Activated T-cell treated with anti-CD3 and anti-CD28 coated beads, Interleukin-2, amount 50 U/mL, for 24 hours (primary cell): ENCODE measurements around the gene PKP2.
A peak's percentile ranks its signal among the peaks of the same experiment; 100 is the strongest.

Source experiments
- DNase-seq: peaks from one replicate; pipeline ENCODE4 v3.0.0-alpha.2; 2020
- H3K27ac Mint-ChIP-seq: 2 replicates; pipeline ENCODE4 v1.8.0; 2020; ENCODE audit warnings: mild to moderate bottlenecking, mixed read lengths
- H3K27me3 Mint-ChIP-seq: 2 replicates; pipeline ENCODE4 v1.8.0; 2020; ENCODE audit warnings: mixed read lengths
- H3K36me3 Mint-ChIP-seq: 2 replicates; pipeline ENCODE4 v1.8.0; 2020; ENCODE audit warnings: low read depth, mixed read lengths
- H3K4me1 Mint-ChIP-seq: 2 replicates; pipeline ENCODE4 v1.8.0; 2020; ENCODE audit warnings: low read depth, mixed read lengths
- H3K4me3 Mint-ChIP-seq: 2 replicates; pipeline ENCODE4 v1.8.0; 2020; ENCODE audit warnings: mild to moderate bottlenecking, moderate library complexity, mixed read lengths
- H3K9me3 Mint-ChIP-seq: 2 replicates; pipeline ENCODE4 v1.8.0; 2020; ENCODE audit warnings: mixed read lengths

Gene PKP2

GRCh38 chr12:32896432-32897280, at the start of gene PKP2:
Gene PKP2, minus strand, starts transcription at chr12:32896777. Its CDS starts 46 bp downstream, at chr12:32896731.
- peak; percentile 59 for DNase-seq
- Mint-ChIP-seq H3K4me3 (peak within 1 kb of the TSS; percentile 73), H3K4me1 (peaks cover 19% of the 10 kb centered on the region), H3K9me3 (no peaks in the 10 kb centered on the region), H3K27ac (no peak within 1 kb of the TSS), H3K36me3 (no peaks in the 10 kb centered on the region), H3K27me3 (peaks cover 58% of the 10 kb centered on the region)

- no peaks in the 10 kb centered on the region for H3K36me3 Mint-ChIP-seq
- no peaks in the 10 kb centered on the region for H3K9me3 Mint-ChIP-seq
- DNase-seq = no peak
- H3K27ac Mint-ChIP-seq = no peak overlapping the region
- H3K27me3 Mint-ChIP-seq = no peaks in the 10 kb centered on the region
- H3K4me3 Mint-ChIP-seq = no peak overlapping the region
- H3K4me1 Mint-ChIP-seq = no peaks in the 10 kb centered on the region
These were observed 47.6 kb upstream of the PKP2 start for GRCh38 chr12:32944195-32944594.

GRCh38 chr12:32939801-32940200, 43.2 kb upstream of the PKP2 start:
- no peak for DNase-seq
- H3K4me1 Mint-ChIP-seq = no peaks in the 10 kb centered on the region
- no peak overlapping the region for H3K4me3 Mint-ChIP-seq
- H3K27me3 Mint-ChIP-seq = peaks cover 3% of the 10 kb centered on the region
- H3K27ac Mint-ChIP-seq = no peak overlapping the region
- H3K36me3 Mint-ChIP-seq = no peaks in the 10 kb centered on the region
- no peaks in the 10 kb centered on the region for H3K9me3 Mint-ChIP-seq

- H3K4me1 Mint-ChIP-seq = no peaks in the 10 kb centered on the region
- no peaks in the 10 kb centered on the region for H3K27me3 Mint-ChIP-seq
- no peaks in the 10 kb centered on the region for H3K9me3 Mint-ChIP-seq
- H3K4me3 Mint-ChIP-seq = no peak overlapping the region
- no peak for DNase-seq
- no peak overlapping the region for H3K27ac Mint-ChIP-seq
- no peaks in the 10 kb centered on the region for H3K36me3 Mint-ChIP-seq
These were observed 30.4 kb upstream of the PKP2 start for GRCh38 chr12:32926963-32927362.

- no peak for DNase-seq
- Mint-ChIP-seq H3K9me3 (no peaks in the 10 kb centered on the region), H3K4me3 (no peak overlapping the region), H3K4me1 (no peaks in the 10 kb centered on the region), H3K27ac (no peak overlapping the region), H3K36me3 (no peaks in the 10 kb centered on the region), H3K27me3 (no peaks in the 10 kb centered on the region)
These were observed 29.8 kb upstream of the PKP2 start for GRCh38 chr12:32926356-32926755.

- no peaks in the 10 kb centered on the region for H3K9me3 Mint-ChIP-seq
- H3K27me3 Mint-ChIP-seq = no peaks in the 10 kb centered on the region
- no peak for DNase-seq
- H3K4me1 Mint-ChIP-seq = no peaks in the 10 kb centered on the region
- no peaks in the 10 kb centered on the region for H3K36me3 Mint-ChIP-seq
- no peak overlapping the region for H3K27ac Mint-ChIP-seq
- no peak overlapping the region for H3K4me3 Mint-ChIP-seq
These were observed 26.1 kb upstream of the PKP2 start for GRCh38 chr12:32922546-32923297.

- H3K36me3 Mint-ChIP-seq = no peaks in the 10 kb centered on the region
- H3K4me1 Mint-ChIP-seq = no peaks in the 10 kb centered on the region
- H3K9me3 Mint-ChIP-seq = no peaks in the 10 kb centered on the region
- no peaks in the 10 kb centered on the region for H3K27me3 Mint-ChIP-seq
- H3K4me3 Mint-ChIP-seq = no peak overlapping the region
- DNase-seq = no peak
- H3K27ac Mint-ChIP-seq = no peak overlapping the region
These were observed 24.8 kb upstream of the PKP2 start for GRCh38 chr12:32921397-32921796.

- peaks cover 1% of the 10 kb centered on the region for H3K27me3 Mint-ChIP-seq
- no peak overlapping the region for H3K27ac Mint-ChIP-seq
- DNase-seq = no peak
- H3K4me3 Mint-ChIP-seq = no peak overlapping the region
- H3K9me3 Mint-ChIP-seq = no peaks in the 10 kb centered on the region
- H3K4me1 Mint-ChIP-seq = no peaks in the 10 kb centered on the region
- H3K36me3 Mint-ChIP-seq = no peaks in the 10 kb centered on the region
These were observed 24.0 kb upstream of the PKP2 start for GRCh38 chr12:32920506-32921085.

- no peak overlapping the region for H3K27ac Mint-ChIP-seq
- H3K9me3 Mint-ChIP-seq = no peaks in the 10 kb centered on the region
- no peak for DNase-seq
- H3K27me3 Mint-ChIP-seq = peaks cover 12% of the 10 kb centered on the region
- no peak overlapping the region for H3K4me3 Mint-ChIP-seq
- no peaks in the 10 kb centered on the region for H3K36me3 Mint-ChIP-seq
- no peaks in the 10 kb centered on the region for H3K4me1 Mint-ChIP-seq
These were observed 22.6 kb upstream of the PKP2 start for GRCh38 chr12:32918890-32919801.

GRCh38 chr12:32917094-32917611, 20.6 kb upstream of the PKP2 start:
- DNase-seq = no peak
- no peak overlapping the region for H3K27ac Mint-ChIP-seq
- no peaks in the 10 kb centered on the region for H3K36me3 Mint-ChIP-seq
- H3K27me3 Mint-ChIP-seq = peaks cover 14% of the 10 kb centered on the region
- H3K4me1 Mint-ChIP-seq = no peaks in the 10 kb centered on the region
- no peak overlapping the region for H3K4me3 Mint-ChIP-seq
- no peaks in the 10 kb centered on the region for H3K9me3 Mint-ChIP-seq

GRCh38 chr12:32907898-32908476, 11.4 kb upstream of the PKP2 start:
- H3K4me3 Mint-ChIP-seq = no peak overlapping the region
- H3K27me3 Mint-ChIP-seq = peaks cover 21% of the 10 kb centered on the region
- peaks cover 1% of the 10 kb centered on the region for H3K4me1 Mint-ChIP-seq
- H3K36me3 Mint-ChIP-seq = no peaks in the 10 kb centered on the region
- no peak for DNase-seq
- no peaks in the 10 kb centered on the region for H3K9me3 Mint-ChIP-seq
- no peak overlapping the region for H3K27ac Mint-ChIP-seq

GRCh38 chr12:32907166-32907565, 10.6 kb upstream of the PKP2 start:
- H3K27ac Mint-ChIP-seq = no peak overlapping the region
- no peaks in the 10 kb centered on the region for H3K9me3 Mint-ChIP-seq
- peaks cover 1% of the 10 kb centered on the region for H3K4me1 Mint-ChIP-seq
- DNase-seq = no peak
- no peak overlapping the region for H3K4me3 Mint-ChIP-seq
- H3K27me3 Mint-ChIP-seq = peaks cover 21% of the 10 kb centered on the region
- H3K36me3 Mint-ChIP-seq = no peaks in the 10 kb centered on the region

GRCh38 chr12:32906399-32907165, 10.0 kb upstream of the PKP2 start:
- H3K36me3 Mint-ChIP-seq = no peaks in the 10 kb centered on the region
- peaks cover 1% of the 10 kb centered on the region for H3K4me1 Mint-ChIP-seq
- no peak for DNase-seq
- H3K9me3 Mint-ChIP-seq = no peaks in the 10 kb centered on the region
- H3K4me3 Mint-ChIP-seq = no peak overlapping the region
- no peak overlapping the region for H3K27ac Mint-ChIP-seq
- H3K27me3 Mint-ChIP-seq = peaks cover 18% of the 10 kb centered on the region
